GM19240 (cell line): ENCODE results near the gene CCSER1.
"Not testable (repeated sequence)": the region's sequence is repeated elsewhere in the genome, so short reads cannot be mapped to it uniquely, and the experiment has no call there.

Experiments used
- DNase-seq: peaks from one replicate; pipeline ENCODE4 v3.0.0; 2011; ENCODE audit warnings: low spot score; ENCODE audit not compliant: insufficient read length

The CCSER1 gene

DNA sequence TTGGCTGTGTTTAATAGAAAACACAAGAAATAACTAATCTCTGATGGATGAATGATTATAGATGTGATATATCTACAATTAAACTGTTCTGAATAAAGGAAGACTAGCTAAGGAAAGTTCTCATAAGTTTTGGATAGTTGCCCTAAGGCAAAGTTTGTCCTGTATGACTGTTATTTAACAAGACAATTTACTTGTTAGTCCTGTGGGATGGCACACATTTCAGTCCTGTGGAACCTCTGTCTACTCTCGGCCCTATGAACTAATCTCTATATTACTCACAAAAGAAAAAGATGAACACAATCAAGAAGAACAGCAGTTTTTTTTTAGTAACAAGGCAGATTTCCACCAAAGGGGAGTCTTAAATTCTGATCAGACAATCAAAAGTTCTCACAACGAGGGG is 314.6 kb downstream of the CCSER1 start:
- no peak for DNase-seq

DNA sequence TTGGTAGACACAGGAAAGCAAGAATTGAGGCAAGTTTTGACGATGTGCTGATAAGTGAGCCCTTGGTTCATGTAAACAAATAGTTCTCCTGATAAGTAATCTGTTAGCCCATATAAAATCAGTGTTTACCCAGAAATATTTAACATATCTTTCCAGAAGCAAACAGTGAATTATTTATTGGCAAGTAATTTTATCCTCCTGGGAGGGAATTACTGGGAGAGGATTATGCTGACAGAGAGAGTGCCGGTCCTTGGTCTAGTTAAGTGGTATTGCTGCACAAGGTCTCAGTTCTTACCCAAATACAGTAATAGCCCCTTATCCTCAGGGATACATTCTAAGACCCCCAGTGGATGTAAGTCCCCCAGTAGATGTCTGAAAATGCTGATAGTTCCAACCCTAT is 315.4 kb downstream of the CCSER1 start:
- no peak for DNase-seq

GRCh38 chr4:90443231-90443630 is 316.0 kb downstream of the CCSER1 start:
- DNase-seq, result no peak

DNA sequence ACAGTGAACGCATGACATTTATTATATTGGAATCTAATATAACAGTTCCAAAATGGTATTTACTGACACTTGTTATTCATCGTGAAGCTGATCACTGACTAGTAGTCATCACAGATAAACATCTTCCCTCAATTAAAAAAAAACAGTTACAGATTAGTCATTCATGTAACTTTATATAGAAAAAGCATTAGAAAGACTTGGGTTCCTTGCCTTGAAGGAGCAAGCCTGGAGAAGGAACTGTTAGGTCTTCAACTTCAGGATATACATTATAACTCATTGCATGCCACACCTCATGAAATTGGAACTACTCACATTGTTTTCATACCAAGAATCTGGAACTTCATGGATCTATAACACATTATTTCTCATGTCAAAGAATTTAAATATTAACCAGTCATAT is 317.7 kb downstream of the CCSER1 start:
- no peak for DNase-seq

GRCh38 chr4:90445380-90445779 is 318.2 kb downstream of the CCSER1 start:
- no peak for DNase-seq

GRCh38 chr4:90449626-90450025 is 322.4 kb downstream of the CCSER1 start:
- no peak for DNase-seq

GRCh38 chr4:90456891-90457290 is 329.7 kb downstream of the CCSER1 start:
- no peak for DNase-seq

DNA sequence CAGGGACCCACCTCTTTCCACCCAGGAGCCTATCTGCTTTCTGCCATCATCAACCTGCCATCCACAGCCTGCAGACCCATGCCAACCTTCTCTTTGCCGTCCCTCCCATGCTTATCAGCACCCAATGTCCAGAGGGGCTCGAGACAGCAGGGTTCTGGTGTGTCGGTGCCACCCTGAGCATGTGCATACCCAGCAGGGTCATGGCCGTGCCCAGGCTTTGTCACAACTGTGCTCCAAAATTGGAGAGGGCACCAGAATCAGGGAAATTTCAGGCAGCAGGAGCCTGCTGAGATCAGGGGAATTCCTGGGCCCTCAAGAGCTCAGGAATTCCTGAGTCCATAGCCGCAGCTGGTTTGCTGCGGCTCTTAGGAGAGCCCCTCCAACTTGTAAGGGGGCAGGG is 330.6 kb downstream of the CCSER1 start:
- no peak for DNase-seq

DNA sequence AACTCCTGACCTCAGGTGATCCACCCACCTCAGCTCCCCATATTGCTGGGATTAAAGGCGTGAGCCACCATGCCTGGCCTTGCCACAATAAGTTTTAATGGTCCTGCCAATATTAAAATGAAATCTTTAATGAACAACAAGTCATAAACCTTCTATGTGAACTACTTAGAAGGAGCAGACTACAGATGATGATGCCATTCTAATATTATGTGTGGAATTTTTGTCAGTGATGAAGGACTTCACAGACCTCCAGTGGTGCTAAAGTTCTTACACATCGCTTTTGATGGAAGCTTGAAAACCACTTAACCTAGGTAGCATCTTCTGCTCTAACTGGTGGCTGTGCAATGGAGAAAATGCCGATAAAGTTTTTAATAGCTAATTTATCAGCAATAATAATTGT is 331.4 kb downstream of the CCSER1 start:
- DNase-seq, result no peak

GRCh38 chr4:90474484-90474883 is 347.3 kb downstream of the CCSER1 start:
- DNase-seq, result no peak

DNA sequence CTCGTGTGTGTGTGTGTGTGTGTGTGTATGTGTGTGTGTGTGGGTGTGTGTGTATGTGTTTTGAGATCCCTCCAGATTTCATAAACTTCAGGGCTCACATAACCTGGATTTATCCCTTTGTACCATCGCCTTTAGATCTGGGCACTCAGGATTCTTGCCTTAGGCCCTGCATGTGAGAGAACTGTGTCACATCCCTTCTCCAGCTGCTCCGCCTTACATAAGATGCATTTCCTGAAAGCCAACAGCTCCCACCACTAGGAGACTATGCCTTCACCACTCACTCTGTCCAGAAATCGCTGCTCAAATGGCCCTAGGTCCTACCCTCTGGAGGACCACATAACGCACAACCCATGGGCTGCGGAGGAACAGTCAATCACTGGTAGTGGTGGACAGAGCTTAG is 348.8 kb downstream of the CCSER1 start:
- no peak for DNase-seq

- DNase-seq, result no peak
These were observed 349.4 kb downstream of the CCSER1 start for GRCh38 chr4:90476586-90476985.

GRCh38 chr4:90484894-90485293 is 357.7 kb downstream of the CCSER1 start:
- DNase-seq, result not testable (repeated sequence)

DNA sequence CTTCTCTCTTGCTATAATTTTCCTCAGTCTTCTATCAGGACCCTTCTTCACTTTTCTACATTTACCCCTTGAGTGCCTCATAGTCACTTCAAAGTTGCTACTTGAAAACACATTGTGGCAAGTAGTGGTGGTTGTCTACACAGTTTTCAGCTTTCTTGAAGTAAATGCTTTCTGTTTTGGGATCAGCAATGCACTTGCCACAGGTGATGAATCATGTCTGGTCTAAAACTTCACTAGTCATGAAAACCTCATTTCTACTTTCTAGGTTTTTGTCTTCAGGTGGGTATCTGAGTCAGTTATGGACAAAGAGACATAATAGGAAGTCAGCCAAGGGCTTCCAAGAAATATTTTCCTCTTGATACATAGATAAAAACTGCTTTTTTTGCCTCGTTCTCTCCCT is 359.2 kb downstream of the CCSER1 start:
- no peak for DNase-seq

- no peak for DNase-seq
These were observed 368.0 kb downstream of the CCSER1 start for GRCh38 chr4:90495211-90495610.

- DNase-seq, result no peak
These were observed 368.7 kb downstream of the CCSER1 start for GRCh38 chr4:90495936-90496335.

DNA sequence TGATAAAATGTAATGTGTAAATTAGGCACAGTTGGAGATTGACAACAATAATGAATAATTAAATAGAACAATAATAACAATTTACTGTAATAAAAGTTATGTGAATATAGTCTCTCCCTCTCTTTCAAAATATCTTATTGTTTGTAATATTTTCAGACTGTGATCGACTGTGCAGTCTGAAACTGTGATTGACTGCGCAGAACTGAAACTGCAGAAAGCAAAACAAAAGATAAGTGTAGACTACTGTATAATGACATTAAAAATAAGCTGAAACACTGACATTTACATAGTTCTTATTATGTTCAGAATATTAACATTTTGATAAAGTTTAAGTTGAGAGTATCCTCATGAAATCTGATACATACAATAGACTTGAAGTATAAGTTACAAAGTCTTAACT is 371.0 kb downstream of the CCSER1 start:
- no peak for DNase-seq

DNA sequence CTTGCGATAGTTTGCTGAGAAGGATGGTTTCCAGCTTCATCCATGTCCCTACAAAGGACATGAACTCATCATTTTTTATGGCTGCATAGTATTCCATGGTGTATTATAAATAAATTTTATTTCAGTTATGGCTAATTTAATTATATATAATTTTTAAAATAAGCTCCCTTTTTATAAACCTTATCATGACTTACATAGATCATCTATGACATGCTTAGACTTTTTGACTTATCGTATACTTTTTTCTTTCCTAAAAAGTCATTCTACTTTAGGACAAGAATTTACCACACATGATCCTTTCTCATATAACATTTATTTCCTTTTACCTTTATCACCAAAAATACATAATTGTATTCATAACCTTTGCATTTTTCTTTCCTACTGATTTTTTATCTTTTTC is 376.5 kb downstream of the CCSER1 start:
- no peak for DNase-seq

DNA sequence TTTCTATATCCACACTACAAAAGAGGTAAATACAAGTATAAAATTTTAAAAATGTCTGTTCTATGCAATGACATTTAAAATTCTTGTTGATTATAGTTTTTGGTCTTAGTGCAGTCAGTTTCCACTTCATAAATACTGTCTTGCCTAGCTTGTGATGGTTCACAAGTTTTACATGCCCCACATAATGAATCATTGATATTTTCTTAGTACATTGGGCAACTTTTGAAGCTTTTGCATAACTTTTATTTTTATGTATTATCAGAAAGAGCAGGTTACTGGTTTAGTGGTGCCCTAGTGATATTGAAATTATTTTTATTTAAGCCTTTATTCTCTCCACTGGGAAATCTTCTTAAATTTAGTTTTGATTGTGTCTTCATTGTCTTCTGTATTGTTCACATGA is 388.0 kb downstream of the CCSER1 start:
- no peak for DNase-seq

GRCh38 chr4:90528551-90528950 is 401.4 kb downstream of the CCSER1 start:
- DNase-seq, result no peak

GRCh38 chr4:90536408-90536807 is 409.2 kb downstream of the CCSER1 start:
- no peak for DNase-seq

GRCh38 chr4:90537491-90537890 is 410.3 kb downstream of the CCSER1 start:
- no peak for DNase-seq

DNA sequence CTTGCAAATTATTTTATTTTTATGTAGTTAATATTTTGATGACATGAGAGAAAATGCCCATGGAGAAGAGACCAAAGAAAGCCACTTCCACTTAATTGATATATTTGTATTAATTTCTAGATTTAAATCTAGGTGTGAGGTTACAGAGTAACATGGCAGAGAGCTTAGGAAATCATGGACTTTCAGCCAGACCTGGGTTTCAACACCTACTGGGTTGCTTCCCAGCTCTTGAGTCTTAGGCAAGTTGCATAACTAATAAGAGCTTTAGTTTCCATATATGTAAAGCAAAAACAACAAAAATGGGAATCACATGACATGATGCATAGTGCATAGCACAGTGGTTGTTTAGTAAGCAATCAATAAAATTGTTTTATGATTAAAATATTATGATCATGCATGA is 413.3 kb downstream of the CCSER1 start:
- no peak for DNase-seq

GRCh38 chr4:90542216-90542615 is 415.0 kb downstream of the CCSER1 start:
- DNase-seq, result no peak
